K562 (cell line): ENCODE results near the gene KIZ.

Experiments used
- GABPA ChIP-seq: fragments of 200-800 bp; sonication (Bioruptor generic); conservative IDR thresholded peaks from 2 replicates; pipeline ENCODE4 v1.6.1; 2016; ENCODE audit warnings: low read depth, missing genetic modification characterization, missing compliant biosample characterization
- ZNF436 ChIP-seq: fragments of 250-450, 450-650 bp; sonication (Bioruptor Pico); formaldehyde crosslinking; IDR thresholded peaks from 2 replicates; pipeline ENCODE4 v1.7.0; 2020; ENCODE audit warnings: mild to moderate bottlenecking

- TF ChIP-seq ZNF436, result no peak
- no peak for TF ChIP-seq GABPA
These were observed 11.2 kb downstream of the KIZ start for GRCh38 chr20:21137078-21137477.
